ENCODE data around the gene TTC38. TPM values are rescaled to one million over a fixed set of nuclear protein-coding genes. Genes with fewer than 3 reads are reported as not detected.
"Not testable (repeated sequence)": the region's sequence is repeated elsewhere in the genome, so short reads cannot be mapped to it uniquely, and the experiment has no call there.

The TTC38 gene
- total RNA-seq, 1 donor from 2014 or later = 47.3 TPM

- Mint-ChIP-seq H3K27me3 (peaks cover 71% of the 10 kb centered on the region), H3K27ac (no peak overlapping the region), H3K4me3 (ENCODE audit: low read depth) (no peak overlapping the region), H3K36me3 (ENCODE audit: insufficient read depth) (peaks cover 15% of the 10 kb centered on the region), H3K9me3 (ENCODE audit: low read depth) (peaks cover 22% of the 10 kb centered on the region), H3K4me1 (ENCODE audit: low read depth) (peaks cover under 1% of the 10 kb centered on the region)
- TF ChIP-seq, protein P1, sequence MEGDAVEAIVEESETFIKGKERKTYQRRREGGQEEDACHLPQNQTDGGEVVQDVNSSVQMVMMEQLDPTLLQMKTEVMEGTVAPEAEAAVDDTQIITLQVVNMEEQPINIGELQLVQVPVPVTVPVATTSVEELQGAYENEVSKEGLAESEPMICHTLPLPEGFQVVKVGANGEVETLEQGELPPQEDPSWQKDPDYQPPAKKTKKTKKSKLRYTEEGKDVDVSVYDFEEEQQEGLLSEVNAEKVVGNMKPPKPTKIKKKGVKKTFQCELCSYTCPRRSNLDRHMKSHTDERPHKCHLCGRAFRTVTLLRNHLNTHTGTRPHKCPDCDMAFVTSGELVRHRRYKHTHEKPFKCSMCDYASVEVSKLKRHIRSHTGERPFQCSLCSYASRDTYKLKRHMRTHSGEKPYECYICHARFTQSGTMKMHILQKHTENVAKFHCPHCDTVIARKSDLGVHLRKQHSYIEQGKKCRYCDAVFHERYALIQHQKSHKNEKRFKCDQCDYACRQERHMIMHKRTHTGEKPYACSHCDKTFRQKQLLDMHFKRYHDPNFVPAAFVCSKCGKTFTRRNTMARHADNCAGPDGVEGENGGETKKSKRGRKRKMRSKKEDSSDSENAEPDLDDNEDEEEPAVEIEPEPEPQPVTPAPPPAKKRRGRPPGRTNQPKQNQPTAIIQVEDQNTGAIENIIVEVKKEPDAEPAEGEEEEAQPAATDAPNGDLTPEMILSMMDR (IDR thresholded peaks at IDR 0.05; ENCODE audit: unreplicated experiment) = peak; percentile 41
- peak; percentile 21 for DNase-seq (ENCODE audit: low spot score, unreplicated experiment)
Measured at GRCh38 chr22:46262449-46263215, 5.2 kb upstream of the TTC38 start.

GRCh38 chr22:46263216-46263590 lies 4.6 kb upstream of the TTC38 start, which contains the start of gene PKDREJ:
Gene PKDREJ, minus strand, starts transcription at chr22:46263343. Its CDS starts 21 bp downstream, at chr22:46263322.
- H3K27me3 Mint-ChIP-seq = peaks cover 65% of the 10 kb centered on the region

DNA sequence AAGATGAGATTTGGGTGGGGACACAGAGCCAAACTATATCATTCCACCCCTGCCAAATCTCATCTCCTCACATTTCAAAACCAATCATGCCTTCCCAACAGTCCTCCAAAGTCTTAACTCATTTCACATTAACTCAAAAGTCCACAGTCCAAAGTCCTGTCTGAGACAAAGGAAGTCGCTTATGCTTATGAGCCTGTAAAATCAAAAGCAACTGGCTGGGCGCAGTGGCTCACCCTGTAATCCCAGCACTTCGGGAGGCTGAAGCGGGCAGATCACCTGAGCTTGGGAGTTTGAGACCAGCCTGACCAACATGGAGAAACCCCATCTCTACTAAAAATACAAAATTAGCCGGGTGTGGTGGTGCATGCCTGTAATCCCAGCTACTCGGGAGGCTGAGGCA lies 3.3 kb upstream of the TTC38 start:
- Mint-ChIP-seq H3K9me3 (ENCODE audit: low read depth) (peaks cover 11% of the 10 kb centered on the region), H3K27me3 (peaks cover 53% of the 10 kb centered on the region), H3K36me3 (ENCODE audit: insufficient read depth) (peaks cover 15% of the 10 kb centered on the region)
- H3K4me1 Mint-ChIP-seq (ENCODE audit: low read depth); H3K27ac Mint-ChIP-seq; DNase-seq (ENCODE audit: low spot score, unreplicated experiment); H3K4me3 Mint-ChIP-seq (ENCODE audit: low read depth): not testable (repeated sequence)

More at GRCh38 chr22:46263216-46263590, 4.6 kb upstream of the TTC38 start, which contains the start of gene PKDREJ:
- DNase-seq (ENCODE audit: low spot score, unreplicated experiment) = no peak
- Mint-ChIP-seq H3K4me1 (ENCODE audit: low read depth) (peaks cover 3% of the 10 kb centered on the region), H3K4me3 (ENCODE audit: low read depth) (peak within 1 kb of the TSS; percentile 19), H3K9me3 (ENCODE audit: low read depth) (peaks cover 17% of the 10 kb centered on the region), H3K27ac (no peak within 1 kb of the TSS), H3K36me3 (ENCODE audit: insufficient read depth) (peaks cover 15% of the 10 kb centered on the region)
- TF ChIP-seq, protein P1 (IDR thresholded peaks at IDR 0.05; ENCODE audit: unreplicated experiment) = no peak

GRCh38 chr22:46265627-46266026 lies 2.2 kb upstream of the TTC38 start:
- H3K9me3 Mint-ChIP-seq (ENCODE audit: low read depth) = peaks cover 11% of the 10 kb centered on the region
- H3K27ac Mint-ChIP-seq; H3K4me3 Mint-ChIP-seq (ENCODE audit: low read depth); DNase-seq (ENCODE audit: low spot score, unreplicated experiment); H3K4me1 Mint-ChIP-seq (ENCODE audit: low read depth): not testable (repeated sequence)
- H3K27me3 Mint-ChIP-seq = peaks cover 42% of the 10 kb centered on the region
- peaks cover 15% of the 10 kb centered on the region for H3K36me3 Mint-ChIP-seq (ENCODE audit: insufficient read depth)

GRCh38 chr22:46269564-46269963 lies 1.8 kb downstream of the TTC38 start:
- DNase-seq (ENCODE audit: low spot score, unreplicated experiment) = no peak
- Mint-ChIP-seq H3K9me3 (ENCODE audit: low read depth) (no peaks in the 10 kb centered on the region), H3K4me1 (ENCODE audit: low read depth) (peaks cover 7% of the 10 kb centered on the region), H3K27ac (no peak overlapping the region), H3K36me3 (ENCODE audit: insufficient read depth) (peaks cover 6% of the 10 kb centered on the region), H3K27me3 (peaks cover 9% of the 10 kb centered on the region), H3K4me3 (ENCODE audit: low read depth) (peak overlapping the region; percentile 87)
- TF ChIP-seq, protein P1 (IDR thresholded peaks at IDR 0.05; ENCODE audit: unreplicated experiment) = no peak

DNA sequence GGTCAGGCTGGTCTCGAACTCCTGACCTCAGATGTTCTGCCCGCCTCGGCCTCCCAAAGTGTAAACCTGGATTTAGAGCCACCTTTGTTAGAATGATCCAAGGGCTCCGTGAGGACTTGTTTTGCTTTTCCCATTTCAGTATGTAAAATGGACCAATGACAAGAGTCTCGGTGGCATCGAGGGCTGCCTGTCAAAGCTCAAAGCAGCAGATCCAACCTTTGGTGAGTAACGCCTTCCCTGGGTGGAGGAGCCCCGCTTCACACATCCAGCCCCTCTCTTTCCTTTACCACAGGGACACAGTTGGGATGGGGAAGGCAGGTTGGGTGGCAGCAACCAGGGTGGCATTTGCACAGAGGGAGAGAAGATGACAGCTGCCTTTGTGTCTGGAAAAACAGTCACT lies 4.4 kb downstream of the TTC38 start:
- H3K4me1 Mint-ChIP-seq (ENCODE audit: low read depth) = peaks cover 7% of the 10 kb centered on the region
- no peaks in the 10 kb centered on the region for H3K9me3 Mint-ChIP-seq (ENCODE audit: low read depth)
- no peak overlapping the region for H3K27ac Mint-ChIP-seq
- no peak overlapping the region for H3K4me3 Mint-ChIP-seq (ENCODE audit: low read depth)
- no peak for DNase-seq (ENCODE audit: low spot score, unreplicated experiment)
- TF ChIP-seq, protein P1 (IDR thresholded peaks at IDR 0.05; ENCODE audit: unreplicated experiment) = no peak
- H3K27me3 Mint-ChIP-seq = no peaks in the 10 kb centered on the region
- H3K36me3 Mint-ChIP-seq (ENCODE audit: insufficient read depth) = peaks cover 16% of the 10 kb centered on the region

All from progenitor cell of endocrine pancreas (in vitro differentiated cells).